ENCODE results near the gene ARHGEF37.
A peak's percentile ranks its signal among the peaks of the same experiment; 100 is the strongest.
"Not testable (repeated sequence)": the region's sequence is repeated elsewhere in the genome, so short reads cannot be mapped to it uniquely, and the experiment has no call there.

Gene ARHGEF37

DNA sequence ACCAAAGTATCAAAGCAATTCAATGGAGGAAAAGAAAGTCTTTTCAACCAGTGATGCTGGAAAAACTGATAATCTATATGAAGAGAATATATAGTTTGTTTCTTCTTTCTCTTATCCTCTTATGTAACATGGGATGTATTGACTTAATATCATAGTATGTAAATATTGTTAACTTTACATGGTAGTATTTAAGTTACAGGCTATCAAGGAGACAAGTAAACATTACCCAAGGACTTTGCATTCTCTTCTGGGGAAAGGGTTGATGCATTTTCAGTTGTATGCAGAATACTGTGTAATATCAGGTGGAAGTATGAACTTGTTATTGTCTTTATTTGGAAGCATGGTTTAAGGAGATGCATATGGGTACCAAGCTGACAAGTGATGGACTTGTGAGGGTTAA, 9.1 kb upstream of the ARHGEF37 start:
- no peak for DNase-seq

DNA sequence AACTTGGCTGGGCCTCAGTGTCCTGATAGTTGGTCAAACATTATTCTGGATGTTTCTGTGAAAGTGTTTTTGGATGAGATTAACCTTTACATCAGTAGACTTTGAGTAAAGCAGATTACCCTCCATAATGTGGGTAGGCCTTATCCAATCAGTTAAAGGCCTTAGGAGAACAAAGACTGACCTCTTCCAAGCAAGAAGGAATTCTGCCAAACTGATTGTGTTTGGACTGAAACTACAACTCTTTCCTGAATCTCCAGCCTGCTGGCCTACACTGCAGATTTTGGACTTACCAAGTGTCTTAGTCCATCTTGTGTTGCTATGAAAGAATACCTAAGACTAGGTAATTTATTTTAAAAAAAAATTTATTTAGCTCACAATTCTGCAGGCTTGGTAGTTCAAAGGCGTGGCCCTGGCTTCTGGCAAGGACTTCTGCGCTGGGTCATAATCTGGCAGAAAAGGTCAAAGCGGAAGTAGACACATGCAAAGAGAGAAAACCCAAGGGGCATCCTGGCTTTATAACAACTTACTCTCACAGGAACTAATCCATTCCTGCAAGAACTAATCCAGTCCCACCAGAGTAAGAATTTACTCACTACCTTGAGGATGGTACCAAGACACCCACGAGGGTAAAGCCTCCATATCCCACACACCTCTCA, 8.6 kb upstream of the ARHGEF37 start:
- no peak for DNase-seq

DNA sequence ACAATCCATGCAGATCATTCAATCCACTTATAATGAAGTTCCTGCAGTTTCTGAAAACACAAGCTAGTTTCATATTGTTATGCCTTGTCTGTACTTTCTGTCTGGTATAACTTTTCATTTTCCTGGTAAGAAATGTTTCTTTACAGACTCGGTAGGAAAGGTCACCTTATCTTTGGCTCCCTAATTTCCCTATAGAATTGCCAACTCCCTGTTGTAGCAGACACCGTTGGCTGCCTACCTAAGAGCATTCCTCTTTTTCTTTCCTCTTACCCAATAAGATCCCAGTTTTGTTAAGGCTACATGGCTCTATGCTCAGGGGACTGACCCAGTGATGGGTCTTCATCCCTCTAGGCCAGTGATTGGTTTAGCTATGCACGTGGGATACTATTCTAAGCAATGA, 6.2 kb upstream of the ARHGEF37 start:
- no peak for DNase-seq

DNA sequence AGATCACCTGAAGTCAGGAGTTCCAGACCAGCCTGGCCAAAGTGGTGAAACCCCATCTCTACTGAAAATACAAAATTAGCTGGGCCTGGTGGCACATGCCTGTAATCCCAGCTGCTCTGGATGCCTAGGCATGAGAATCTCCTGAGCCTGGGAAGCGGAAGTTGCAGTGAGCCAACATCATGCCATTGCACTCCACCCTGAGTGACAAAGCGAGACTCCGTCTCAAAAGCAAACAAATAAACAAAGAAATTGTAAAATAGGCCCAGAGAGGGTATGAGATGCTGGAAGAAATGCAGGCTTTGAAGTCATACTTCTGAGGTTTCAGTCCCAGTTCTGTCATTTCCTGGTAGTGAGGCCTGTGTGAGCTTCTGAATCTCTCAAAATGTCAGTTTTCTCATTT, 5.3 kb upstream of the ARHGEF37 start:
- no peak for DNase-seq

DNA sequence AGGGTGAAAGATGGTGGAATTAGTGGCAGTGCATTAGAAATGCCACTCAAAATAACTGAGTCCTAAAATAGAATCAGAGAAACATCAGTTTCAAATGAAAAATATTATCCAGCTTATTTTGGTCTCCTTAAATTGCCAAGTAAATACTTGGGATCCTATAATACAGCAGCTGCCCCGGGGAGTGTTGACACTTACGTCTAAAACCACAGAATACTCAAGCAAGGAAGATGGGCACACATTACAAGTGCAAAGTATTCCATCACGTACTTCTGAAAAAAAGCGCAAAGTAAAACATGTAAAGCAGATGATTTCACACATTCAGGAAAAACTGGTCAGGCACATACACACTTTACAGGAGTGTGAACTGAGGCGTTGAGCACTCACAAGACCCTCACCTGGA, 2.4 kb upstream of the ARHGEF37 start:
- no peak for DNase-seq

DNA sequence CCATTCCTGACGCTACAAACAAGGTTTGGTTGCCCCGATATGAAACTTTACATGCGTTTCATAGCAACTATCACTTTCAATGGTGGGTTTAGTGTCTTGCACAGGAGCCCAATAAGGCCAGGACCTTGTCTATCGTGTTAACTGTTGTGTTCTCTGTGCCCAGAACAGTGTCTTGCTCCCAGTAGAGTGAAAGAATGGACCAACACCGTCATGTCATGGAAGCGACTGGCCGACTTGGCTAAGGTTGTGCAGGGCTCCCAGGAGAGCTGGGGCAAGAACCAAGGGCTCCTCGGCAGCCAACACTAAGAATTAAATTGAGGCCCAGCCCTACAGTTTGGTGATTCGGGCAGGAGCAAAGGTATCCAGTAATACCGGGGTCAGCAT, 498 bp upstream of the ARHGEF37 start:
- no peak for DNase-seq

DNA sequence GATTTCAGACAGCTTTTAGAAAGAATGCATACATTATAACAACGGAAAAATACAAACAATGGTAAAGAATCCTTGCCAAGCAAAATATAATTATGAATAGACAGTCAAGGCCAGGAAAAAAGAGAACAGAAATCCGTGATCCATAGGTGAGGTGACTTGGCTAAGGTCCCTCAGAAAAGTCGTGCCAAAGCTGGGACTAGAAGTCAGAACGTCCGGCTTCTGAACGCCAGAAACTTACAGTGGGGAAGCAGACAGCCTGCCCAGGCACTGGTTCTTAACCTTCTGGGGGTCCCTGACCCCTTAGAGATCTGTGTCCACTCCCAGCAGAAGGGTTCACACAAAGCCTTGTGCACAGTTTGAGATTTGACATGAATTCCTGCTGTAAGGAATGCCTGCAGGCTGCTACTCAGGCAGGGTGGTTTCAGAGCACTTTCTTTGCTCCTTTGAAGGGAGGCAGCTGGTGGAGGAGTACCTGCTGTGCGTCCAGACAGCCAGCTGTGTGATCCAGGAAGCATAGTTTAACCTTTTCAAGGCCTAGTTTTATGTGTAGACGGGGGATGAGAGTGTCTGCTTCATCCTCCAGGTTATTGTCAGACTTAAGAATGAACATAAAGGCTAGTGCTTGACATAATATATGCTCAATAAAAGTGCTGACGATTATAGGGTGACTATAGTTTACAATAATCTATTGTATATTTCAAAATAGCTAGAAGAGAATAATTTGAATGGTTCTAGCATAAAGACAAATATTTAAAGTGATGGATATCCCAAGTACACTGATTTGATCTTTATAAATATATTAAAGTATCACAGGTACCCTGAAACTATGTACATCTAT, 852 bp downstream of the ARHGEF37 start:
- no peak for DNase-seq

DNA sequence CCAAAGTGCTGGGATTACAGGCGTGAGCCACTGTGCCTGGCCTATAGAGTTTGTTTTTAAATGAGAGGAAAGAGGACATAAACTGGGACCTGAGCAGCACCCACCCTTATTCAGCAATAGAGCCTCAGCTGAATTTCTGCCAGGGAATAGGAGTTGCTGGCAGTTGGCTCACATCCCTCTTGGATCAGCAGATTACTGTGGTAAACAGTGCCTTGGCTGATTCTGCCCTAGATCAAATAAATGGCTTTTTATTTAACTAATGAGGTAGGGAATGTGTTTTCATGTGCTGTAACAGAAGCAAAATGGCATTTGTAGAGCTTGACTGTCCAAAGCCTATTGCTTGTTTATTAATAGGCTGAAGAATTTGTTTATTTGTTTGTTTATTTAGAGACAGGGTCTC, 2.1 kb downstream of the ARHGEF37 start:
- DNase-seq: peak; percentile 68

DNA sequence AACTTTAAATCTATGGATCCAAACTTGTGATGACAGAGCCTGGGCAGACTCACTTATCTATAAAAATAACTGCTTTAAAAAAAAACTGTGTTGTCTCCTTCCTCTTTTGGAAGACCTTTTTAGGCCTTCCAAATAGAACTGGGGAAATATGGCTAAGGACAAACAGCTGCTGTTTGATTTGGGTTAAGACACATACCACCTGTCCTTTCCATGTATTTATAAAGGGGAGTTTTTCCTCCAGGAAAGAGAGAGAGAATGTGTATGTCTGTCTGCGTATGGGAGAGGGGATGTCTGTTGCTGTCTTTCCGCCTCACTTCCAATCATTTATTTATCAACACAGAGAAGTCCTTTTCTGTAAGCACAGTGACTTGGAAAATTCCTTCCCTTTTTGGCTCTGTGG, 2.8 kb downstream of the ARHGEF37 start:
- no peak for DNase-seq

DNA sequence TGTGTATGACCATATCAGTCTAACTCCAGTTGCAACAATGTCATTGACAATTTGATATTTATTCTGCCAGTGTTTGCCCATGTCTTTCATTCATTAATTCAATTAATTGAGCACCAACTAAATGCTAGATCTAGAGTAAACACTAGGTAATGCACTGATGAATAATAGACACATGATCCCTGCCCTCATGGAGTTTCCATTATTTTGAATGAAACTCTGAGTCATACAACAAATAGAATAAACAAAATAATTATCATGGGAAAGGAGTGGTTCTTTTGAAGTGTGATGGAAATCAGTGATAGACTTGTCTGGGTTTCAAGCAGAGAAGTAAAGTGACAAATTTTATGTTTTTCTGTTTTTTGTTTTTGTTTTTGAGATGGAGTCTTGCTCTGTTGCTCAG, 4.6 kb downstream of the ARHGEF37 start:
- DNase-seq: no peak

DNA sequence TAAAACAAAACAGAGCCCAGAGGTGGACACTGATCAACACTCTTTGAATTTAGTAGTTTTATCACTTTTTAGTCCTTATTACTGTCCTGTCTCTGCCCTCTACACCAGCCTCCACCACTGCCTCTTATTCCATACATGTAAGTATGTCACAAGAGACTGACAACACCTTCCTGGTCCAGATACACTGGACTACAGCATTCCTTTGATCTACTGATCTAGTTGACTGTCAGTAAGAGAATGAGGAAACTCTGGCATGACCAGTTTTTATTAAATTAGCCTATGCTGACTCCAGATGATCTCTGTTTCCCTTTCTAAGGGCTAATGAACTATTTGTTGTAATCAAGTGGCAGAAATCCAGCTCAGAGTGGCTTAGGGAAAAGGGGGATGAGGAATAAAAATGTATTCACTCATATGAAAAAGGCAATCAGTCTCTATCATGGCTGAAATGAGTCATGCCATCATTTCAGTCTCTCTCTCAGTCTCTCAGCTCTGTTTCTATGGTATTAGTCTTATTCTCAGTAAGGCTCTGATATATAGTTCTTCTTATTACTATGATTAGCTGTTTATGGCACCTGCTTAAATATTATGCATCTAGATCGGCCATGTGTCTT, 5.5 kb downstream of the ARHGEF37 start:
- DNase-seq: no peak

DNA sequence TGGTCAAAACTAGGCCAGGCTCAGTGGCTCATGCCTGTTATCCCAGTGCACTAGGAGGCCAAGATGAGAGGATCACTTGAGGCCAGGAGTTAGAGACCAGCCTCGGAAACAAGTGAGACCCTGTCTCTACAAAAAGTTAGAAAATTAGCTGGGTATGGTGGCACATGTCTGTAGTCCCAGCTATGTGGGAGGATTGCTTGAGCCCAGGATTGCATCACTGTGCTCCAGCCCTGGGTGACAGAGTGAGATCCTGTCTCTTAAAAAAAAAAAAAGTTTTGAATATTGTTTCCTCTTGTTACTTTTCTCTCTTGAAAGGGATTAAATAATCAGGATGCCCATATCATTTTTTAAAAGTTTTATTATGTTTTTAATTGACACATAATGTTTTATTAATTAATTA, 7.6 kb downstream of the ARHGEF37 start:
- DNase-seq: no peak

DNA sequence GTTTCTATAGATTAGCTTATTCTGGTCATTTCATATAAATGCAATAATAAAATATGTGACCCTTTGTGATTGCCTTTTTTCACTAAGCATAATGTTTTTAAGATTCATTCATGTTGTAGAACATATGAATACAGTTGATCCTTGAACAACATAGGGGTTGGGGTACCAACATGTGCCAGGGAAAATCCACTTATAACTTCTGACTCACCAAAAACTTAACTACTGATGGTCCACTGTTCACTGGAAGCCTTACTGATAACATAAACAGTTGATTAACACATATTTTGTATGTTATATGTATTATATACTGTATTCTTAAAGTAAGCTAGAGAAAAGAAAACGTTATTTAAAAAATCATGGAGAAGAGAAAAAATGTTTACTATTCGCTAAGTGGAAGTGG, 12.1 kb downstream of the ARHGEF37 start:
- no peak for DNase-seq

DNA sequence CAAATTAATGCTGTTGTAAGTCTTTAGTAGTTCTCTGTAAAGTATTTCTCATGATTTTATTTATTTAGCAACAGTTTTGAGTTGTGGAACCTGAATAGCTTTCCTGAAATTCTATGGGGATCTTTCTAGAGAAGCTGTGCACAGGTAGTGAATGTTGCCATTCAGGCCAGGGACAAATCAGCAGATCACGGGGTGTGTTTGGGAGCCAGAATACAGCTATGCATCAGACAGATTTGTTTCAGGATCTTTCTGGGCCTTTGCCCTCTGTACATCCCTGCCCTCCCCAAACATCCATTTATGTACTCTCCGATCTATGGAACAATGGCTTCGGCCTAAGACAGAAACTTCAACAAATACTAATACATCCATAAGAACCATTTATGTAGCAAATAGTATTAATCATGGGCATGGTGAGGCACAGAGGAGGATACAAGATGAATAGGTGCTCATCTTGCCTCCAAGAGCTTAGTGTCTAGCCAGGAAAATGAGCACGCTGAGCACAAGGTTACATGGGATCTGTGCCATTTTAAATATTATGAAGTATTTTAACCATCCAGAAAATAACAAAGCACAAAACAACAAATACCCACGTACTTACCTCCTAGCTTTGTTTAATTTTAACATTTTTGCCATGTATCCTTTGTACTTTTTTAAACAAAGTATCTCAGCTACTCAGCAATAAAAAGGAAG, 13.1 kb downstream of the ARHGEF37 start:
- DNase-seq: no peak

DNA sequence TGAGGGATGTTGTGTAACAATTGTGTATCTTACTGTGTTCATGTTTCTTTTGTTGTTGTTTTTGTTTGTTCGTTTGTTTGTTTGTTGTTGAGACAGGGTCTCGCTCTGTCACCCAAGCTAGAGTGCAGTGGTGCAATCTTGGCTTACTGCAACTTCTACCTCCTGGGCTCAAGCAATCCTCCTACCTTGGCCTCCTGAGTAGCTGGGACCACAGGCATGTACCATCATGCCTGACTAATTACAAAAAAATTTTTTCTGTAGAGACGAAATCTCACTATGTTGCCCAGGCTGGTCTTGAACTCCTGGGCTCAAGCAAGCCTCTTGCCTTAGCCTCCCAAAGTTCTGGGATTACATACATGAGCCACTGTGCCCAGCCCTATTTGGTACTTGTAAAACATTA, 13.8 kb downstream of the ARHGEF37 start:
- not testable (repeated sequence) for DNase-seq

DNA sequence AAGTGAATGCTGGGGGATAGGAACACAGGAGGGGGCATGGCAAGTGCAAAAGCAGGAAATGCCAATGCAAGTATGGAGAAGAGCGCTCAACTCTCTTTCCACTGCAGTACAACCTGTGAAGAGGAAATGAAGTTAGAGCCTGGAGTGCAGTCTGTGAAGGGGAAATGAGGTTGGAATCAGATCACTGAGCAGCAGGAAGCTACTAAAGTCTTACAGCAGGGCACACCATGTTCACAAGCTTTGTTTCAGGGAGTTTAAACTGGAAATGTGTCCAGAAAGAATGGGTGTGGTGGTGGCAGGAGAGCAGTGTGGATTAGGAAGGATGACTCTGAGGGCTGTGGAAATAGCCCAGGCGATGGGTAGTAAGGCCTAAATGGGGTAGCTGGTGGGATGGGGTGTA, 15.4 kb downstream of the ARHGEF37 start:
- DNase-seq: no peak

DNA sequence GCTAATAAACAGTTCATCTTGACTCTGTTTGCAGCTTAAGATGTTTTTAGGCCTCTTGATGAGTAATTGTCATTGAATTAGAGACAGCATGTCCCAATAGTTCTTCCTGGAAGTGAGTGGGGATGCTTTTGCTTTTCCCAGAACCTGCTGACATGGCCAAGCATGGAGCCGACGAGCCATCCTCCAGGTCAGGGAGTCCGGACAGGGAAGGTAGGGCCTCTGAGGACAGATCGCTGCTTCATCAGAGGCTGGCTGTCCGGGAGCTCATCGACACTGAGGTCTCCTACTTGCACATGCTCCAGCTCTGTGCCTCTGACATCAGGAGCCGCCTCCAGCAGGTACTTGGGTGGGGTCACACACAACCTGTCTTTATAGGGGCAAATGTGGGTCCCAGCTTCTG, 16.3 kb downstream of the ARHGEF37 start:
- no peak for DNase-seq

DNA sequence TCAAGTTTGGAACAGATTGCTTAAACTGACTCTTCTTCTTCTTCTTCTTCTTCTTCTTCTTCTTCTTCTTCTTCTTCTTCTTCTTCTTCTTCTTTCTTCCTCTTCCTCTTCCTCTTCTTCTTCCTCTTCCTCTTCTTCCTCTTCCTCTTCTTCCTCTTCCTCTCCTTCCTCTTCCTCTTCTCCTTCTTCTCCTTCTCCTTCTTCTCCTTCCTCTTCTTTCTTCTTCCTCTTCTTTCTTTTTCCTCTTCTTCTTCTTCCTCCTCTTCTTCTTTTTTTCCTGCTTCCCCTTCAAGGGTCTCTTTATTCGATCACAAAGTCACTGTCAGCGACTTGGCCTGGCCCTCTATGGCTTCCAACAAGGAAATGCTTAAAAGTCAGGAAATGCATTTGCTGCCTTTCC, 16.9 kb downstream of the ARHGEF37 start:
- not testable (repeated sequence) for DNase-seq

DNA sequence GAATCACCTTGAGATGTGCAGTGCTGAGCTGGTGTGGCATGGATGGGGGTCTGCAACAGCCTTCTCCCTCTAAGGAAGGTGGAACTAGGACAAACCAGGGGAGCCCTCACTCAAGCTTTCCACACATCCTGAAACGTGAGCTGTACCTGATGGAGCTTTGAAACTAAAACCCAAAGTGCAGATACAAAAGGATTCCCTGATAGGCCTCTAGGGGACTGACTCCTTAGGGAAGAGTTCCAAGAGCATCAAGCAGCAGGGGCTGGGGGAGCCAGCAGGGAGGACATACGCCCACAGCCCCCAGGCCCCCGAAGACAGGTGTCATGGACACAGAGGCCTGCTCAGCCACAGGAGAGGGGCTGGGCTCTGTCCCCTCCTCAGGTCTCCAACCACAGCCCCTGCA, 17.7 kb downstream of the ARHGEF37 start:
- DNase-seq: no peak

DNA sequence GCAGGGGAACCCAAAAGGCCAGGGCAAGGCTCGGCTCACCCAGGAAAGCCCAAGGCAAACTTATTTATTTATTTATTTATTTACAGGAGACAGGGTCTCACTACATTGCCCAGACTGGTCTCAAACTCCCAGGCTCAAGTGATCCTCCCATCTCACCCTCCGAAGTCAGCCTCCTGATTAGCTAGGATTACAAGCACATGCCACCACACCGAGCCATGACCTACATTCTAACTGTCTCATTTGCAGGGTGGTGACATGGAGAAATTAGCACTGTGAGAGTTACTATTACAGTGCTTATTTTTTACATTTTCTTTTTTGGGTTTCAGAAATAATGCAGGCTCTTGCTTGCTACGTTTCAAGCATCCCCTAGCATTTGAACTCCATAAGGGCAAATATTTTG, 18.1 kb downstream of the ARHGEF37 start:
- DNase-seq: no peak

DNA sequence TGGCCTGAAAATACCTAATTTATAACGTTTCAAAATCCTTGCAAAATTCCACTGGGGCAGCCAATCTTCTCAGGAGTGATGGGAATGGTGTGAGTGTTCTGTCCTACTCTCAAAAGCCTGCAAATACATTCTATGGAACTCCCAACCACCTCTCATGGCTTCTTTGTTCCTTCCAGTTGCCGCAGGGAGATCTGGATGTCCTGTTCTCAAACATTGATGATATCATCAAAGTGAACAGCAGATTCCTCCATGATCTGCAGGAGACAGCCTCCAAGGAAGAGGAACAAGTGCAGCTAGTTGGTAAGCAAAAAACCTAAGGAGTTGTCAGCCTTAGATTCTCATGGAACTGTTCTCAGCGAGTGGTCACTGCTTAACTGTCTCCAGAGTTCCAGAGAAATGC, 19.6 kb downstream of the ARHGEF37 start:
- no peak for DNase-seq

DNA sequence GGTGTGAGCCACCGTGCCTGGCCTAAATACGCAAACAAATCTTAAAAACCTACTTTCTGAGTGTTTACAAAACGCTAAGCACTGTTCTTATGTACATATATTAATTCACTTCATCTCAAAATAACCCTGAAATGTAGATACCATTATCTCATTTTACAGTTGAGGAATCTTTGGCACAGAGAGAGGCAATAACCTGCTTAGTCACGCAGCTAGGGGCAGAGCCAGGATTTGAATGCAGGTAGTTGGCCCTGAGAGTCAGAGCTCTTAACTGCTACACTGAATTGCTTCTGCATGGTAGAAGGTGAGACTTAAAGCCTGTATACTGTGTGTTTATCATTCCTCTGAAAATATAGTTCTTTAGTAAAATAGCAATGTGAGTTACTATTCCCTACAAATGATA, 21.9 kb downstream of the ARHGEF37 start:
- no peak for DNase-seq

DNA sequence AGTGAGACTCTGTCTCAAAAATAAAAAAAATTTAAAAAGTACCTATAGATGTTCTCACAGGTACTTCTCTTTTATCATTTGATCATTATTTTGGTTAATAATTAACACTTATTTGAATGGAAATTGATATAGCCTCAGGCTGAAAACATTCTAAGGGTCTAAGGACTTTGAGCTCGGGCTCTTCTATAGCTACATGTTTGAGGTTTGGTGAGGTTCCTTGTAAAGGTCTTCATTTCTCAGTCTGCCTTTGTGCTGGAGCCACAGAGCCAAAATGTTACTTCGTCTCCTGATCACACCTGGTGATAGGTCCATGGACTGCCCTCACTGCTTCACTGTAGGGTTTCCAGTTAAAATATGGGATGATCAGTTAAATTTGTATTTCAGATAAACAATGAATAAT, 22.6 kb downstream of the ARHGEF37 start:
- no peak for DNase-seq

DNA sequence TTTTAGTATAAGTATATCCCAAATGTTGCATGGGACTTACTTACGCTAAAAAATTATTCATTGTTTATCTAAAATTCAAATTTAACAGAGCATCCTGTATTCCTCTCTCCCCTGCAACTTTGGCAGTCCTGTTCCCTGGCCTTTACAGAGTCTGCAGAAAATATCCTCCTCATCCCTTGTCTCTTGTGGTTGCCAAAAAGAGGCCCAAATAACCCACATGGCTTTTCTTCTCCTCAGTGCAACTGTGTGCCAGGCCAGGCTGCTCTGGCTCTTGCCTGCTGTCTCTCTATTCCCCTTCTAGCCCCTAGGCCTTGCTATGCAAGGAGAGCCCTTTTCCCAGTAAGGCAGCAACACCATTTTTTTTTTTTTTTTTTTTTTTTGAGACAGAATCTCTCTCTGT, 23.0 kb downstream of the ARHGEF37 start:
- no peak for DNase-seq

All from NCI-H1694 treated with DMSO at 0.1 percent for 48 hours (cell line).